ENCODE data around the gene ILKAP. TPM values are rescaled to one million over a fixed set of nuclear protein-coding genes. Genes with fewer than 3 reads are reported as not detected.
A peak's percentile ranks its signal among the peaks of the same experiment; 100 is the strongest.

Gene ILKAP
- total RNA-seq, 1 experiment from 2014 or later, result 41.5 TPM

- no peak for DNase-seq
- no peaks in the 10 kb centered on the region for H3K9me3 Mint-ChIP-seq
- Histone ChIP-seq H2BK20ac (ENCODE audit: low read depth, low read length, poor library complexity, severe bottlenecking) (no peak overlapping the region), H3K56ac (ENCODE audit: insufficient read length, low read depth, low read length) (no peak overlapping the region), H3K4ac (ENCODE audit: low read depth, low read length) (no peak overlapping the region), H3T11ph (ENCODE audit: low read length) (no peak overlapping the region), H3K18ac (ENCODE audit: insufficient read length, low read depth, low read length) (no peak overlapping the region), H2BK120ac (ENCODE audit: low read depth, low read length, poor library complexity, severe bottlenecking) (no peak overlapping the region), H3K9ac (ENCODE audit: extremely low read depth, insufficient read length, low read length) (no peak overlapping the region), H4K8ac (replicated peaks; ENCODE audit: insufficient read length, low read depth, low read length) (no peak overlapping the region), H3K79me1 (ENCODE audit: insufficient read depth, low read depth, low read length, poor library complexity, severe bottlenecking) (no peaks in the 10 kb centered on the region), H4K5ac (ENCODE audit: insufficient read length, low read depth, low read length) (no peak overlapping the region), H4K20me1 (ENCODE audit: control insufficient read depth, insufficient read depth, insufficient read length) (no peaks in the 10 kb centered on the region), H2AFZ (ENCODE audit: low read length) (no peak overlapping the region), H2AK5ac (ENCODE audit: insufficient read length, low read length) (no peak overlapping the region), H3K79me2 (ENCODE audit: insufficient read depth, low read length) (no peaks in the 10 kb centered on the region), H3K9me3 (ENCODE audit: control insufficient read depth, low read depth, low read length) (no peaks in the 10 kb centered on the region), H3K23me2 (ENCODE audit: insufficient read length, low read depth, low read length, poor library complexity, severe bottlenecking) (no peaks in the 10 kb centered on the region), H2BK5ac (ENCODE audit: insufficient read length, low read length) (no peak overlapping the region), H3K23ac (ENCODE audit: insufficient read length, low read depth, low read length) (no peak overlapping the region), H4K91ac (ENCODE audit: insufficient read length, low read depth, low read length) (no peak overlapping the region), H3K4me1 (ENCODE audit: insufficient read depth, low read length) (no peaks in the 10 kb centered on the region), H2BK12ac (ENCODE audit: insufficient read length, low read depth, low read length) (no peak overlapping the region), H3K4me2 (ENCODE audit: insufficient read depth, insufficient read length, low read length) (no peak overlapping the region), H3K14ac (ENCODE audit: insufficient read depth, low read length) (peak overlapping the region; percentile 23; the same call in 1 of the 2 replicates), H3K27me3 (ENCODE audit: insufficient read depth, low read length) (no peaks in the 10 kb centered on the region), H2BK15ac (ENCODE audit: low read depth, low read length) (no peak overlapping the region), H3K27ac (ENCODE audit: insufficient read length, low read depth, low read length) (no peak overlapping the region)
- H3K4me3 Mint-ChIP-seq, result no peak overlapping the region
- peaks cover 6 to 10% of the 10 kb centered on the region in 2 experiments for H3K4me1 Mint-ChIP-seq
- TF ChIP-seq CTCF (conservative IDR thresholded peaks at IDR 0.05), result no peak
- no CpG with 5 or more reads among the region's 13 CpGs for WGBS (ENCODE audit: extremely low coverage, insufficient read length, low lambda C conversion rate)
- H3K27me3 Mint-ChIP-seq (ENCODE audit: low read depth), result no peaks in the 10 kb centered on the region
- no peak overlapping the region for H3K27ac Mint-ChIP-seq
- H3K36me3 Mint-ChIP-seq (ENCODE audit: insufficient read depth in 1 of 3, low read depth in 3 of 3), result no peaks in the 10 kb centered on the region; a peak in 2 of 7 replicates
Measured at GRCh38 chr2:238151205-238151604, 52.3 kb downstream of the ILKAP start.

All from H9 (cell line).